Forelimb muscle (tissue), 1 donor: ENCODE measurements around the gene PPP3R1. TPM values are rescaled to one million over a fixed set of nuclear protein-coding genes. Genes with fewer than 3 reads are reported as not detected.

Experiments used
- DNase-seq: peaks from one replicate; pipeline ENCODE4 v3.0.0-alpha.2; 2013; ENCODE audit warnings: low read depth
- polyA plus RNA-seq: library from polyadenylated mRNA; unstranded; fragments of 120-200 nt; gene quantifications from one replicate; pipeline ENCODE4 v1.2.1, GENCODE V29; 2013; ENCODE audit not compliant: insufficient read length

PPP3R1 gene
- polyA plus RNA-seq, 1 donor: 45.7 TPM

DNA sequence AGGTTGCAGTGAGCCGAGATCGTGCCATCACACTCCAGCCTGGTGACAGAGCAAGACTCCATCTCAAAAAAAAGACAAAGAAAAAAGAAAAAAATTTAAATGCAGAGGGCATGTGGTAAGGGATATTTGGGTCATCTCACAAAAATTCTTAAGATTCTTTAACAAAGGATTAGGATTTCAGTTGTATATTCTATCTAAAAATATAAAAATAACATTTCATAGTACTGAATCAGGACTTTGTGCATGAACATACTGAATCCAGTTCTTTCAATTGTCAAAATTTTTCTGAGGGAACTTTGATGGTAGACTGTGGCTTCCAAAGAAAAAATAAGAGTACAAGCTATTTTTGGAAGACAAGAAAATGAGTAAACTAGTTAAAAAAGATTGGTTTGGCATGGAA, 6.5 kb upstream of the PPP3R1 start:
- no peak for DNase-seq

GRCh38 chr2:68256093-68256450, 3.7 kb upstream of the PPP3R1 start:
- DNase-seq: no peak

DNA sequence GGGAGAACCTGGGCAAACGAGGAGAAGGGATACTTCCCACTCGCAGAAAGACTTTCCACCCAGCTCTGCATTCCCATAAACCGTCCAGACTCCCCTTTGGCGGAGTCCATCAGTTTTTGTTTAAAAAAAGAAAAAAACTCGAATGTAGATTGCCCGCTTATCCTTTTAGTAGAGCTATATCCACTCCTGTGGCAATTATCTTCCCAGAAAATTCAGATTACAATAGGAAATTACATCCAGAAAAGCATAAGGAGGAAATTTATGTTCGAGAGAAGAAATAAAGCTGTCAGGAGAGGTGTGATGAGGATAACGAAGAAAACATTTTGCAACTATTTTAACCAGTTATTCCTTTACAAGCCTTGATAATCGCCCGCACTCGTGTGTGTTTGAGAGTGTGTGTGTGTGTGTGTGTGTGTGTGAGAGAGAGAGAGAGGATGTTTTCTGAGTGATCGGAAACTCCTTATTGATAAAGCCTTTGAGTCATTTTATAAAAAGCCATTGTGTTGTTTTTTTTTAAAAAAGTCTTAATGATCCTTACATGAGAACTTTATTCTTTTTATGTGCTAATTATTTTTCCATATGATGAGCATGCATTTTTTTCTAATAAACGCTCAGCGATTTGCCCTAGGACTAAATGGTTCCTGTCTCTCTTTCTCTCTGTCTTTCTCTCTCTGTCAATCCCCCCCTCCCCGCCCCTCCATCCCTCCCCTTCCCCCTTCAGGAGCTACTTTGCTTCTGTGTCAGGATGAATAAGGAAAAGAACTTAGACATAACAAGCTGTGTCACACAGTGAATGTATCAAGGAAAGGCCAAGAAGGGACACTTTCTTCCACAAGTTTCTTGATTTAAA, 1.1 kb upstream of the PPP3R1 start:
- DNase-seq: no peak

DNA sequence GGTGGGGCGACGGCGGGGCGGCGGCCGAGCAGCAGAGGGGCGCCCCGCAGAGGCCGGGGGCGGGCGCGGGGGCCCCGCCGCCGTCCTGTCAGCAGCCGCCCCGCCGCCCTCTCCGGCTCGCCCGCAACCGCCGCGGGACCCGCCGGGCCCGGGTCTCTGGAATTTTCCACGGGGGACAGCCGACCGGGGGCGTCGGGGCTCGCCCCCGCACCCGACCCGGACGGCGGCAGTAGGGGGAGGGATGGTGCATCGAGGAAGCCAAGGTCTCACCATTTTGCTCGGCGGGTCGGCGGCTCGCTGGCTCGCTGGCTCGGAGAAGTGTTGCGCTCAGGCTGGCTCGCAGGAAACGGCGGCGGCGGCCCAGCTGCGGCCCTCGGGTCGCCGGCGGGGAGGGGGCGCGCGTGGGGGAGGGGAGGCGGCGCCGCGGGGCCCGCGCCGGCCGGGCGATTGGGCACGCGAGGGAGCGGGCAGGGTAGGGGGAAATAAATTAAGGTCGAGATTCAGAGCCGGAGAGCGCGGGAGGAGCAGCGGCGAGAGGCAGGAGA, 405 bp downstream of the PPP3R1 start:
- DNase-seq: no peak

DNA sequence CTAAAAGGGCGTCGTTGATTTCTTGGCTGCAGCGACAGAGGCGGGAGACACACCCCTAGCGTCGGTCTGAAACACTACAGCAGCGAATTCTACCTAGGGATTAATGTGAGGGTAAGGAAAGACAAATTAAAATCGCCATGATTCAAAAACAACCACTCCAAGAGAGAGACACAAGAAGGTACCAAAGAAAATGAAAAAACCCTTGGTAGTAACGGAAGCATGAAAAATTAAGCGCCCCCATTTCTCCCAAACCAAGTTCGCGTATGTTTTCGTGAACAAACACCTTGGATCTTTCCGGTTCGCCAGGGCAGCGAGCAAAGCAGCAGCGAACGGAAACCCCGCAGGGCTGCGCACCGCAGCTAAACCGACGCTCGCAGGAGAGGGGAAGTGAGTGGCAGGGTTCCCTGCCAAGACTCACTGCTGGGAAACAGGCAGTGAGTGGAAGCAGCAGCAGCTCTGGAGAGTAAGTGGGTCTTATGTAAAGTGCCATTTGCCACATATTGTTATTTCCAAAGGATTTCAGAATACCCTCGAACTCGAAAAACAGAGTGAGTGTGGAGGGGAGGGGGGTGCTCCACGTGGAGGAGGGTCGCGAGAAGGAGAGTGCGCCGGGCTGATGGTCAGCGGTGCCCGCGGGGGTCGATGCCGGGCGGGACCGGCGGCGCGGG, 1.0 kb downstream of the PPP3R1 start:
- peak; percentile 50 for DNase-seq

DNA sequence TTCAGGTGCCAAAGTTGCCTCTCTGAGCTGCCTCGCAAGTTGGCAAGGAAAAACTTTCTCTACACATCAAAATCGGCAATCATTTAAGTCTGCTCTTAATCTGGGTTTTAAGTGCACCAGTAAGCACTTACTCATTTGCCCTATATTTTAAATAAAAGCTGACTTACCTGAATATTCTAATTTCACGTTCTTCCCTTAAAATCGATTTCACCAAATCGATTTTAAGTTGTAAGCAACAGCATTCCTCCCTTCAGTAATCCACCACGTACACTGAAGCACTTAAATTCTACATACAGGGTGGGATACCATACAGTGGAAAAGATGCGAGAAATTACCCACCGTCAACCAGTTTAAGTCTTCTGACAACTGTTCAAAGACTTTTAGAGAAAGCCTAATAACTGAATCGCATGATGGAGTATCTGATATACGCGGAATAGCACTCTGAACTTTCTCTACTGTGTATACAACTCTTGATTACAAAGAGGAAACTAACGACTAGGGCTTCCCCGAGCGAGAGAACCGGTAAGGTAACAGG, 1.6 kb downstream of the PPP3R1 start:
- no peak for DNase-seq

DNA sequence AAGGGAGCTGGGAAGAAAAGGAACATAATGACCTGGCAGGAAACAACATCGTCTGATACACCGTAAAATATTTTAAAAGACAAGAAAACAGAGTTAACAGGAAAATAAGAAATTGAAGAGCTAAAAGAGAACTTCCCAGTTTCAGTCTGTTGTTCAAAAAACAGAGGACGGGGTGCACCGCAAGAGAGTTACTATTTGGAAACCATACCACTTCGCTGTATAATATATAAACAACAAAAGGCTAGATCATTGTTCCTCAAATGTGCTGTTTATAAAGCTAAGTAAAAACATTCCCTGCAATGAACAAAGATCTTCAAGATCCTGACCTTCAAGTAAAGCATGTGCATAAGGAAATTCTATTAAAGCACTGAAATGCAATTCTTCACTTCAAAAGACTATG, 2.1 kb downstream of the PPP3R1 start:
- DNase-seq: no peak

- DNase-seq: no peak
Observed at GRCh38 chr2:68248806-68249205, 3.5 kb downstream of the PPP3R1 start.

- DNase-seq: no peak
Observed at GRCh38 chr2:68248361-68248760, 4.0 kb downstream of the PPP3R1 start.

DNA sequence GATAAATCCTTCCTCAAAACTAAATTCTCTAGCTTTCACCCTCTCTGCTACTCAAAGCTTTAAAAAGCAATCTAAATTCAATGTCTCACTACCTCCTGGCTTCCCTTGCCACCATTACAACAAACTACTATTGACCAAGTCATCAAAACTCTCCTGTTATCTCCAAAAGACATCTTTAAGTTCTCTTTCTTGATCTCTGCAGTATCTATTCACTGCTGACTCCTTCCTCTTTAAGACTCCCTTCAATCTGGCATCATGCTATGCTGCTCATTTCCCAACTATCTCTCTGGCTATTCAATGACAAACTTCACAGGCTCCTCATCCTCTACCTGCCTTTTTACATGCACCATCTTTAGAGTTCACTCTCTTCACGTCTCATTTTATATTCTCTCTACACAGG, 5.9 kb downstream of the PPP3R1 start:
- DNase-seq: no peak

DNA sequence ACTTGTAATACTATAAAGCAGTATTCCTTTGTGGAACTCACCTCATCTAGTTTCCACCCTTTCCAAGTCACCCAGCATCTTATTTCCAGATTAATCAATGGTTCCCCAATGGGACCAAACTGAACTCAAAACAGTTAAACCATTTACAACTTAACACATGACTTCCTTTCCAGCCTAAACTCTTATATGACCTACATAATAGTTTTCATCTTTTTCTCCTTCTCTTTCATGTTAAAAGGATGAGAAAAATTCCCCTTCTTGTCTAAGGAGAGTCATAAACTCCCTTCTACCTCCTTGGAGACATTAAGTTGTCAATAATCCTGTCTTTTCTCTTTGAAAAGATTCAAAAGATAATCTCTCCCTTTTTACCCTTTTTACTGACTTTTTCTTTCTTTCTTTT, 6.7 kb downstream of the PPP3R1 start:
- DNase-seq: no peak

DNA sequence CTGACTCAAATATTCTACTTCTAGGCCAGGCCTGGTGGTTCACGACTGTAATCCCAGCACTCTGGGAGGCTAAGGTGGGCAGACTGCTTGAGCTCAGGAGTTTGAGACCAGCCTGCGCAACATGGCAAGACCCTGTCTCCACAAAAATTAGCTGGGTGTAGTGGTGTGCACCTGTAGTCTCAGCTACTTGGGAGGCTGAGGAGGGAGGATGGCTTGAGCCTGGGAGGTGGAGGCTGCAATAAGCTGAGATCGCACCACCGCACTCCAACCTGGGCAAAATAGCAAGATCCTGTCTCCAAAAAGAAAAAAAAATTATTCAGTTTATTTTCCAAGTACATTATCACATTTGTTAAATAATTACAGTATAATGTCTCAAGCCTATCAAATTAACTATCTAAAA, 7.3 kb downstream of the PPP3R1 start:
- DNase-seq: no peak

GRCh38 chr2:68244456-68244855, 7.9 kb downstream of the PPP3R1 start:
- no peak for DNase-seq

DNA sequence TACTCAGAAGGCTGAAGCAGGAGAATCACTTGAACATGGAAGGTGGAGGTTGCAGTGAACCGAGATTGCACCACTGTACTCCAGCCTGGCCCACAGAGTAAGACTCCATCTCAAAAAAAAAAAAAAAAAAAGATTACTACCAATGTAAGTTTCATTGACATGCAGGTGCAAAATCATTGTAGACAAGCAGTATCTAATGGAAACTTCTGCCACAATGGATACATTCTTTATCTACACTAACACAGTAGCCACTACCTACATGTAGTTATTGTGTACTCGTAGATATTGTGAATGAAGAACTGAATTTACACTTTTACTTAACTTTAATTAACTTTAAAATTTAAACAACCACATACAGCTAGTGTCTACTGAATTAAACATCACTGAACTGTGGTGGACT, 10.6 kb downstream of the PPP3R1 start:
- DNase-seq: no peak

- DNase-seq: no peak
Observed at GRCh38 chr2:68240446-68240845, 11.9 kb downstream of the PPP3R1 start.

DNA sequence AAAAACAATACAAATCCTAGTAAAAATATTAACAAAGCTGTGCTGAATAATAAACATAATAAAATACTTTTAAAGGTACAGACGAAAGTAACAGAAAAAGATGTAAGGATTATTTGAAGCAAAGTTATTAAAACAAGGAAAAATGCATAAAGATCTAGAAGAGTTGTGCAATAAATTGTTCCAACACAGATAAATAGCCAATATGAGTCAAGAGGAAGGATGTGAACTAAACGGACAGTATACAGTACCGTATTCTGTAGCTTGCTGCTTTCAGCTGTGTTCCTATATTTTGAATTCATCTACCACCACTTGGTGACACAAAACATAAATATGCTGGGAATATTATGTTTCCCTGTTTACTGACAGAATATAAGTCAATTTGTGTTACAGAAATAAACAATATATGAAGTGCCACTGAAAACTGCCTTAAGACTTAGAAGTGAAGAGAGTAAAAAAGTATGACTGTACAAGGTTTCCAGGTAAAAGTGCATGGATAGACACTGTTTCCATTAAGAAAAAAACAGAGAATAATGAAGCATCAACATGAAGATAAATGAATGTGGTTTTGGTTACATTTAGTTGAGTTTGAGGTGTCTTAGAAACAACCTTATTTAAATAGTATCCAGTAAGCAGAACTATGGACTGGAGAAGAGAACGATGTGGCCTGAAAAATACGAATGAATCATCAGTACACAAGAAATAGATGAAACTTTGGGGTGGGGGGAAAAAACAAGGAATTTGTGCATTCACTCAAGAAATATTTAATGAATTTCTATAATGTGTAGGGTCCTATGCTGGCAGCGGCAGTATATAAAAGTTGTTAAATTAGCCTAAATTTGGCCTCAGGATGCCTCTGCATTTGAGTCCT, 13.1 kb downstream of the PPP3R1 start:
- no peak for DNase-seq

GRCh38 chr2:68237976-68238580, 14.3 kb downstream of the PPP3R1 start:
- no peak for DNase-seq

GRCh38 chr2:68237404-68237803, 14.9 kb downstream of the PPP3R1 start:
- DNase-seq: no peak

DNA sequence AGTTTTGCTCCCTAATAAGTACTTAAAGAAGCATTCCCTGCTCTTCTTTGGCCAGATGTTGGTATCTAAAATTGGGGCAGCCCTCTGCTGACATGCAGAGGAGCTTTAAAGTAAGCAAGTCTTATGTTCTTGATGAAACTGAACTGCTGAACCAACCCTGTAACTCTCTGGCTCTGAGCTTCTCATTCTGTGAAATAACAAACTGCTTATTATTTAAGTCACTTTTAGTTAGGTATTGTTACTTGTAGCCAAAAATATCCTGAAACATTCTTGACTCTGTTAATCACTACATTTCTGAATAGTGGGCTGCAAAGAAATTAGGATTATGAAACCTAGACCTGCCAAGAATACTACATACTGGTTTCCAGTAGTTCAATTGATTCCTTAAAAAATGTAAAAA, 15.5 kb downstream of the PPP3R1 start:
- no peak for DNase-seq

GRCh38 chr2:68236103-68236734, 16.1 kb downstream of the PPP3R1 start:
- DNase-seq: no peak

DNA sequence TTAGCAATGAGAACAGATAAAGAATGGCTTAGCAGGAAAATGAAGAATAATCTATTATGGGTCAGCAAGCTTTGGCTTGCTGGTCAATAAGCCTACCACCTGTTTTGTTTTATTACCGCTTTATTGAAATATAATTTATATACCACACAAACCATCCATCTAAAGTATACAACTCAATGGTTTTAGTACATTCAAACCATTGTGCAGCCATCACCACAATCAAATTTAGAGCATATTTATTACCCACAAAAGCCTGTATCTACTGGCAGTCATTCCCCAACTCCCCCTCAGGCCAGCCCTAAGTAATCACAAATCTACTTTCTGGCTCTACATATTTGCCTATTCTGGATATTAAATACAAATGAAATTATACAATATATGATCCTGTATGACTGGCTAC, 17.2 kb downstream of the PPP3R1 start:
- DNase-seq: no peak
